CD14-positive monocyte (primary cell): ENCODE data around the gene PLCB1. TPM values are rescaled to one million over a fixed set of nuclear protein-coding genes. Genes with fewer than 3 reads are reported as not detected.

Source experiments
- DNase-seq, 3 donors: peaks; one replicate each; pipeline ENCODE4 v3.0.0-alpha.2; 2011 to 2022
- H2AFZ ChIP-seq: 2 replicates; pipeline ENCODE4 v1.6.0; 2012; ENCODE audit warnings: mild to moderate bottlenecking, low read depth, low read length, inconsistent platforms; ENCODE audit not compliant: insufficient read depth, poor library complexity, severe bottlenecking
- H3K27ac ChIP-seq, 2 donors: 1 replicate in 1 of 2; 2 replicates in 1 of 2; pipeline ENCODE4 v1.5.1; 2012 to 2013; ENCODE audit warnings: low read length in 2 of 2, control low read depth in 1 of 2, inconsistent platforms in 1 of 2, low read depth in 1 of 2, mild to moderate bottlenecking in 1 of 2
- H3K27me3 ChIP-seq, 2 donors: one replicate each; pipeline versions ENCODE4 v1.6.0 to v1.6.1; 2011 to 2013; ENCODE audit warnings: low read length in 2 of 2; ENCODE audit not compliant: control insufficient read depth in 2 of 2, insufficient read depth in 2 of 2
- H3K36me3 ChIP-seq, 2 donors: replicated peaks in 1 of 2; 1 replicate in 1 of 2; 2 replicates in 1 of 2; pipeline versions ENCODE4 v1.5.1 to v1.6.1; 2012 to 2013; ENCODE audit warnings: low read length in 2 of 2, control low read depth in 1 of 2, inconsistent platforms in 1 of 2, mild to moderate bottlenecking in 1 of 2; ENCODE audit not compliant: insufficient read depth in 2 of 2, control insufficient read depth in 1 of 2
- H3K4me1 ChIP-seq, 2 donors: 1 replicate in 1 of 2; 2 replicates in 1 of 2; pipeline versions ENCODE4 v1.5.1 to v1.6.1; 2012 to 2013; ENCODE audit warnings: low read length in 2 of 2, control low read depth in 1 of 2, inconsistent platforms in 1 of 2, mild to moderate bottlenecking in 1 of 2, moderate library complexity in 1 of 2; ENCODE audit not compliant: insufficient read depth in 2 of 2, control insufficient read depth in 1 of 2
- H3K4me2 ChIP-seq: replicated peaks from 2 replicates; pipeline ENCODE3; 2012; ENCODE audit warnings: low read length, moderate library complexity, mild to moderate bottlenecking; ENCODE audit not compliant: poor library complexity, severe bottlenecking; ENCODE audit errors: extremely low read depth
- H3K4me3 ChIP-seq, 3 experiments: fragments of 200-600 bp in 1 of 3; sonication (generic) in 1 of 3; replicated peaks in 1 of 3; 1 replicate in 2 of 3; 2 replicates in 1 of 3; pipeline ENCODE4 v1.5.1; 2011 to 2013; ENCODE audit warnings: low read length in 3 of 3, mild to moderate bottlenecking in 3 of 3, control low read depth in 2 of 3, low read depth in 2 of 3, inconsistent platforms in 1 of 3, moderate library complexity in 1 of 3
- H3K79me2 ChIP-seq: 2 replicates; pipeline ENCODE4 v1.6.0; 2012; ENCODE audit warnings: mild to moderate bottlenecking, control low read depth, inconsistent platforms, low read length, moderate library complexity; ENCODE audit not compliant: insufficient read depth
- H3K9ac ChIP-seq: 2 replicates; pipeline ENCODE4 v1.6.0; 2017; ENCODE audit warnings: low read length, mild to moderate bottlenecking; ENCODE audit not compliant: insufficient read depth, poor library complexity, severe bottlenecking
- H3K9me3 ChIP-seq, 2 donors: replicated peaks in 1 of 2; 1 replicate in 1 of 2; 2 replicates in 1 of 2; pipeline versions ENCODE4 v1.5.1 to v1.6.1; 2012 to 2013; ENCODE audit warnings: low read length in 2 of 2, control low read depth in 1 of 2; ENCODE audit not compliant: control insufficient read depth in 1 of 2, insufficient read depth in 1 of 2
- H4K20me1 ChIP-seq: 2 replicates; pipeline ENCODE4 v1.6.0; 2012; ENCODE audit warnings: mild to moderate bottlenecking, low read length, control low read depth, moderate library complexity; ENCODE audit not compliant: insufficient read depth
- H3K27ac Mint-ChIP-seq, 7 donors: one replicate each; pipeline ENCODE4 v1.8.0; 2020; ENCODE audit warnings: mild to moderate bottlenecking in 7 of 7, mixed read lengths in 7 of 7, moderate library complexity in 6 of 7, inconsistent platforms in 2 of 7
- H3K27me3 Mint-ChIP-seq, 3 donors: one replicate each; pipeline ENCODE4 v1.8.0; 2021 to 2022; ENCODE audit warnings: low read depth in 3 of 3, mild to moderate bottlenecking in 3 of 3, mixed read lengths in 3 of 3, moderate library complexity in 3 of 3, inconsistent platforms in 1 of 3
- H3K36me3 Mint-ChIP-seq, 2 donors: one replicate each; pipeline ENCODE4 v1.8.0; 2020; ENCODE audit warnings: mixed read lengths in 2 of 2, inconsistent platforms in 1 of 2, mild to moderate bottlenecking in 1 of 2
- H3K4me1 Mint-ChIP-seq: one replicate; pipeline ENCODE4 v1.8.0; 2020; ENCODE audit warnings: mild to moderate bottlenecking, mixed read lengths
- H3K4me3 Mint-ChIP-seq, 2 donors: one replicate each; pipeline ENCODE4 v1.8.0; 2020; ENCODE audit warnings: mild to moderate bottlenecking in 2 of 2, mixed read lengths in 2 of 2, moderate library complexity in 1 of 2
- H3K9me3 Mint-ChIP-seq, 7 donors: one replicate each; pipeline ENCODE4 v1.8.0; 2020 to 2022; ENCODE audit warnings: mixed read lengths in 7 of 7, mild to moderate bottlenecking in 6 of 7, moderate library complexity in 6 of 7, inconsistent platforms in 2 of 7
- WGBS: methylation state at CpG from one replicate; pipeline ENCODE4 v1.1.5; 2013; ENCODE audit warnings: missing lambda C conversion rate; ENCODE audit not compliant: insufficient coverage; 5-methylcytosine and 5-hydroxymethylcytosine counted together
- intact Hi-C, 2 donors: fragments of 100-400 bp; cut with micrococcal nuclease; formaldehyde crosslinking; loops; one replicate each; pipeline versions ENCODE4 v1.15.0 to v1.15.1; 2023
- polyA plus RNA-seq, 3 donors: library from polyadenylated mRNA; depleted of rRNA in 1 of 3; unstranded in 2 of 3; stranded (reverse) in 1 of 3; fragments of 300-500 nt in 2 of 3; fragments of >200 nt in 1 of 3; fragmentation: Illumina TruSeq in 2 of 3; gene quantifications; 1 replicate in 2 of 3; 2 replicates in 1 of 3; pipeline ENCODE4 v1.2.3, GENCODE V29; 2012 to 2021
- TF ChIP-seq, protein P1 (sequence below): fragments of 200-600 bp; IDR thresholded peaks from one replicate; pipeline ENCODE4 v1.8.0; 2022; ENCODE audit warnings: antibody characterized with exemption, mild to moderate bottlenecking

PLCB1 gene
- polyA plus RNA-seq, 3 donors: 8.6 to 16.4 (median 13.2) TPM

DNA sequence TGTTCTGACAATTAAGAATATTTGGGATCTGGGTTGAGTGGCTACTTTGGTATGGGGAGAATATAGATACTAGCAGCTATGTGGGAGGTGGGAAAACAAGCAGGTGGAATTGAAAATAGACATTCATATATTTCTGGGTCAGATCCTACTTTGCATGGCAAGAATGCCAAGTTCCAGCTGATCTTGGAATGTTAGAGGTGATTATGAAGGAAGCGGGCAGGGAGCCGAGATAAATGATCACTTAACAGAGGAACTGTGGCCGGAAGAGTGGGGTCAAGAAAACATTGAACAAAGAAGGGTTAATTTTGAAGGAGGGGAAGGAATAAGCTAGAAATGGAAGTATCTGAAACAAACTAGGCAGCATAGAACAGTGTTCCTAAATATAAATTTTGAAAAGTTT is 15.4 kb downstream of the PLCB1 start:
- H2AFZ ChIP-seq: no peak overlapping the region
- H3K9ac ChIP-seq: no peak overlapping the region
- Mint-ChIP-seq H3K4me1 (peaks cover 49% of the 10 kb centered on the region), H3K9me3 (no peaks in the 10 kb centered on the region), H3K36me3 (peaks cover 7 to 24% of the 10 kb centered on the region in 2 donors), H3K4me3 (no peak overlapping the region), H3K27ac (no peak overlapping the region), H3K27me3 (no peaks in the 10 kb centered on the region)
- WGBS: 82% methylated on average over 3 of the region's 3 CpGs
- H3K4me1 ChIP-seq: peaks cover 25 to 33% of the 10 kb centered on the region in 2 donors
- H3K79me2 ChIP-seq: peaks cover 66% of the 10 kb centered on the region
- H3K9me3 ChIP-seq: no peaks in the 10 kb centered on the region
- no peak for DNase-seq
- TF ChIP-seq, protein P1, sequence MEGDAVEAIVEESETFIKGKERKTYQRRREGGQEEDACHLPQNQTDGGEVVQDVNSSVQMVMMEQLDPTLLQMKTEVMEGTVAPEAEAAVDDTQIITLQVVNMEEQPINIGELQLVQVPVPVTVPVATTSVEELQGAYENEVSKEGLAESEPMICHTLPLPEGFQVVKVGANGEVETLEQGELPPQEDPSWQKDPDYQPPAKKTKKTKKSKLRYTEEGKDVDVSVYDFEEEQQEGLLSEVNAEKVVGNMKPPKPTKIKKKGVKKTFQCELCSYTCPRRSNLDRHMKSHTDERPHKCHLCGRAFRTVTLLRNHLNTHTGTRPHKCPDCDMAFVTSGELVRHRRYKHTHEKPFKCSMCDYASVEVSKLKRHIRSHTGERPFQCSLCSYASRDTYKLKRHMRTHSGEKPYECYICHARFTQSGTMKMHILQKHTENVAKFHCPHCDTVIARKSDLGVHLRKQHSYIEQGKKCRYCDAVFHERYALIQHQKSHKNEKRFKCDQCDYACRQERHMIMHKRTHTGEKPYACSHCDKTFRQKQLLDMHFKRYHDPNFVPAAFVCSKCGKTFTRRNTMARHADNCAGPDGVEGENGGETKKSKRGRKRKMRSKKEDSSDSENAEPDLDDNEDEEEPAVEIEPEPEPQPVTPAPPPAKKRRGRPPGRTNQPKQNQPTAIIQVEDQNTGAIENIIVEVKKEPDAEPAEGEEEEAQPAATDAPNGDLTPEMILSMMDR: no peak
- H3K27me3 ChIP-seq: no peaks in the 10 kb centered on the region
- intact Hi-C loops: no loop called here
- H3K36me3 ChIP-seq: peaks cover 0 to 2% of the 10 kb centered on the region in 2 donors
- no peak overlapping the region for H3K4me2 ChIP-seq
- H3K27ac ChIP-seq: no peak overlapping the region
- H3K4me3 ChIP-seq: no peak overlapping the region
- peaks cover 70% of the 10 kb centered on the region for H4K20me1 ChIP-seq

- Mint-ChIP-seq H3K4me1 (peaks cover 54% of the 10 kb centered on the region), H3K9me3 (no peaks in the 10 kb centered on the region), H3K36me3 (peaks cover 11 to 18% of the 10 kb centered on the region in 2 donors), H3K4me3 (no peak overlapping the region), H3K27me3 (no peaks in the 10 kb centered on the region), H3K27ac (no peak overlapping the region)
- Histone ChIP-seq H3K4me3 (no peak overlapping the region), H3K9me3 (no peaks in the 10 kb centered on the region), H3K36me3 (peaks cover 0 to 2% of the 10 kb centered on the region in 2 donors), H3K9ac (no peak overlapping the region), H2AFZ (no peak overlapping the region), H3K79me2 (peaks cover 61% of the 10 kb centered on the region), H3K27ac (no peak overlapping the region), H4K20me1 (peaks cover 60% of the 10 kb centered on the region), H3K27me3 (no peaks in the 10 kb centered on the region), H3K4me1 (peaks cover 28 to 43% of the 10 kb centered on the region in 2 donors), H3K4me2 (no peak overlapping the region)
- TF ChIP-seq, protein P1: no peak
- intact Hi-C loops: no loop called here
- no peak for DNase-seq
These were observed 16.4 kb downstream of the PLCB1 start for GRCh38 chr20:8148501-8148900.
